ENCODE results near the gene DLG5.
A peak's percentile ranks its signal among the peaks of the same experiment; 100 is the strongest.
"Not testable (repeated sequence)": the region's sequence is repeated elsewhere in the genome, so short reads cannot be mapped to it uniquely, and the experiment has no call there.

The DLG5 gene

DNA sequence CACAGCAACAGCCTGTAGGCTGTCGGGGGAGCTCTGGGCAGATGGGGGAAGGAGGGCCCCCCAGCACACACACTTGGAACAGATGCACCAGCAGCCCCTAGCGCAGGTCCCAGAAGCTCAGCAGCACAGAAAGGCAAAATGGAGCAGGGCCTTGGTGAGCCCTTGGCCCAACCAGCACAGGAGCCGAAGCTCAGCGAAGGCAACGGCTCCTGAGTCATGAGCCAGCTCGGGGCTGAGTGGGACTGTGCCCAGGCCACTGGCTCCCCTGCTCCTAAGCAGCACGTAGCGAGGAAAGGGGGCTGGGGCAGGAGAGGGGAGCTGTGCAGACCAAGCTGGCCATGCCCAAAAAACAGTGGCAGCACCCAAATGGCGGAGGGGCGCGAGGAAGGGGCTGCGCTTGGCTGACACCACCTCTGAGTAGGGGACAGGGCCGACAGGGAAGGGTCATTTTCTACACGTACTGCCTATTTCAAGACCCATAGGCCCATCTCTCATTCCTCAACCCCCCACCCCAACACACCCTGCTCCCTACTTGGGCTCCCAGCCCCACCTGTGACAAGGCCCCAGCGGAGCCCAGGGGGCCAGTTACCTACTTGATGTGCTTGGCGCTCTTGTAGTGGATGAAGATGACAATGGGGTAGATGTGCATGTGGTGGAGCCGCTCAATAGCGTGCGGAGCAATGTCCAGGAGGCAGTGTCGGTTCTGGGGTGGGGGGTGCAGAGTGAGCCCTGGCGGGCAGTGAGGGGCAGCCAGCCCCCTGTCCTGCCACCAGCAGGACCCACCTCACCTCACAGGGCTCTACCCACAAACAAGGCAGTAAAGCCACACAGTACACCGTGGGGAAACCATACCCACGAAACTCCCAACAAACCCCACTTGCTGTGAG is 132.1 kb downstream of the DLG5 start:
- no peak for DNase-seq (ENCODE audit: low spot score)

DNA sequence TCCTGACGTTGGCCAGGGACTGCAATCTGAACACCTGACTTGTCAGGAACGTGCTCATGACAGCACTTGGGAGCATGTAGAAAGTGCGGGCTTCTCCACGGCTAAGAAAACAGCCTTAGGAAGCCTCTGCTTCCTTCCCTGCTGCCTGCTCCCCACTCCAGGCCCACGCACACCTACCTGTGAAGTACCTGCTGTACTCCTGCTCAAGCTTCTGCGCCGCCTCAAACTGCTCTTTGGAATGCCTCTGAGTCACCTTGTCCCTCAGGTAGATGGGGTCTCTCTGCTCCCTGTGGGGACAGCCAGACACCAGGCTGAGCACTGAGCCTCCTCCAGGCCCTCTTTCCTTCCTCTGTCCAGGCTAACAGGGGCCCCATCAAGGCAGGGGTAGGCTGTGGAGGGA is 132.7 kb downstream of the DLG5 start:
- no peak for DNase-seq (ENCODE audit: low spot score)

DNA sequence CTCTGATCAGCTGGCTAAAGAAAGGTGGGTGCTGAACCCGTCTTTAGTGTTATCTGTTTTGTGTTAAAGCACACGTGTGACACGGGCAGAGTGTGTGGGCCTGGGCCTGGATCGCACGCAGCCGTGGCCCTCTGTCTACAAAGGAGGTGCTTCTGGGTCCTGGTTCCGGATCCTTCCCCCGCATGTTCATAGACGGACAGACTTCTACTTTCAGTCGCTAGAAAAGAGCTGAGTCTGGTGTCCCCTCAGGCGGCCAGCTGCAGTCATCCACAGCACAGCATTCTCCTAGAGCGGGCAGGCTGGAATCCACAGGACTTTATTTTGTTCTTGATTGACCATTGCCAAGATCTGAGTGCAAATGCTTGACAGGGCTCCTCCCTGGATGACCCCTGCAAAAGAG is 134.4 kb downstream of the DLG5 start:
- no peak for DNase-seq (ENCODE audit: low spot score)

DNA sequence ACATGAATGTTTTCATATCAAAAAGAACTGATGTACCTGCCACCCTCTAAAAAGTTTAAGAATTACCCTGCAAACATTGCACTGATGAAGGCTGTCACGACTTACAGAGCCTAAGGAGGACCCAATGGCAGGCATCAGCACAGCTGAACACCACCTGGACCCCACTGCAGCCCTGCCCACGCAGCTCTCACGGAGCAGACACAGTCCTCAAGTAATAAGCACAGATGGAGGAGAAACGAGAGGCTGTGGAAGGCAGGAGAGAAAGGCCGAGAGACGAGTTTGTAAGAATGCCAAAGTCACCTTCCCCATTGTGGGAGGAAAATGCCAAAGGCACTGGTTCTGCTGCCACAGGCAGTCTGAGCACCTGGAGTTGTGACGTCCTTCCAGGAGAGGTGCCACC is 135.0 kb downstream of the DLG5 start:
- no peak for DNase-seq (ENCODE audit: low spot score)

DNA sequence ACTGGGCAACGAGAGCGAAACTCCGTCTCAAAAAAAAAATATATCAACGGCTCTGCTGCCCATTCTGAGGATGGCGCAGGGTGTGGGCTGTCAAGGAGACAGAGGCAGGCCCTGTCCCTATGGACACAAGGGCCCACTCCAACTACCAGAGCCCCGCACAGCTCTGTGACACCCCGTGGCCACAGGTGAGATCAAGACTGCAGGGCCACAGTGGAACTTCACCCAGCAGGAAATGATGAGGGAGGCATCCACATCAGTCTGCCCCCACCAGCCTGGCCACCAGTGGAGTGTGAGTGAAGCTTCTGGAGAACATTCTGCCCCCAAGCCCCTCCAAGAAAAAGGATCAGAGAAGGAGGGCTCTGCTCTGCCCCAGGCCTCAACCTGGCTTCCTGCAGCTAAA is 136.7 kb downstream of the DLG5 start:
- DNase-seq (ENCODE audit: low spot score): no peak

DNA sequence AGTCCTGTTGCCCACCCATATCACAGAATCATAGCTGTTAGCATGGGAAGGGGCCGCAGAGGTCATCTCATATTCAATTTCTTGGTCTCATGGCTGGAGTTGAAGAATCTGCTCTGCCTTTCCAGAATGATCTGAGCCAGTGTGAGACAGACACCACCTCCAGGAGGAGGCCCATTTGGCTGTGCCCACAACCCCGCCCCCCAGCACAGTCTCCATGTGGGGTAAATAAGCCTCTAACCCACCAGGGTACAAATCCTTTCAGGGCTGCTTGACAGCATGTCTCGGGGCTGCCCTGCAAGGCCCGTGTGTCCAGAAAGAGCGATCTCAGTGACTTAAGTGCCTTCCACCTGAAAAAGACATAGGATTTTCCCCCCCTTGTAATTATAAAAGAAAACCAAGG is 137.5 kb downstream of the DLG5 start:
- DNase-seq (ENCODE audit: low spot score): no peak

DNA sequence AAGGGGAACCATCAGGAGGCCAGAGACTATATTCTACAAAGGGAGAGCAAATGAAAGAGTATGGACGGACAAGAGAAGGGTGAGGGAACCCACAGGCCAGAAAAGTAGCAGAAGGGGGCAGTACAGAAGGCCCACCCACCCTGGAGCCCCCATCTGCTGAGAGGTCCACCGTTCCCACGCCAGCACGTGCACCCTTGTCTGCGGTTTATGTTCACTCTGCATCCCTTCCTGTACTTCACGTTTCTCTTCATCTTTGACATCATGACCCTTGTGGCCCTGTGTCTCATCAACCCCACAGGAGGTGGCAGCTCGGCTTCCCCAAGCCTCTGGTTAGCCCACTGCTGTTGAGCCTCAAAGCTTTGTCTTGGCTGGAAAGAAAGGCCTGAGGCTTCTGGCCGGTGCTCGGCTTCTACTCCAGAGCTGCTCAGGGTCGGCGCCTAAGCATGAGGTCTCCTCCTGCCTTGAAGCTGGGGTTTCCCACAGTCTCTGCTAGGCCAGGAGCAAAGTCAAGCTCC is 138.0 kb downstream of the DLG5 start:
- DNase-seq (ENCODE audit: low spot score): no peak

DNA sequence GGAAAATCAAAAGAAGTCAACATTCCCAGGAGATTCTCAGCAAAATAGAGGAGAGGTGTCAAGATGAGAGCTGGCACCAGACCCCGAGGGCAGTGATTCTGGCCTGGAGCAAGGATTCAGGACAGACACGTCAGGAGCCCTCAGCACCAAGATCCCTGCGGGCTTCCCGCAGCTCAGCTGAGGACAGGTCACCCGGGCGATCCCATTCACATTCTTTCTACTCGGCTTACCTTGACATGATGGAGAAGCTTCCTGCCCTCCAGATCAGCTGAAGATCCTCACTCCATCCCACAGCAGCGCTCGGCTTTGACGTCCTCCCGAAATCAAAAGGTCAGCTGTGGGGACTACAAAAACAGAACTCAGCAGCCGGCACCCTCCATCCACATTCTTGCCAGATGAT is 139.1 kb downstream of the DLG5 start:
- no peak for DNase-seq (ENCODE audit: low spot score)

DNA sequence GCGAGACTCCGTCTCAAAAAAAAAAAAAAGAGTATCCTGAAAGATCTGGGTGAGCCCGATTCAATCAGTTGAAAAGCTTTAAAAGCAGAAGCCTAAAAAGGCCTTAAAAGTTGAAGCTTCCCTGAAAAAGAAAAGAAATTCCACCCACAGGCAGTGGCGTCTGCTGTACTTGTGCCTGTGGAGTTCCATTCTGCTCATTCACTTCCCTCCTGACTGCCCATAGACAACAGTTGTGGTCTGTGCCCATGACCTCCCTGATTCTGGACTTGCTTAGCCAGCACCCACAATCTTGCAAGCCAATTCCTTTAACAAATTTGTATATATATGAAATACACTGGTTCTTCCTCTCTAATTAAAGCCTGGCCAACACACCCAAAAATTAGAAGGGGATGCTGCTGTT is 141.7 kb downstream of the DLG5 start:
- DNase-seq (ENCODE audit: low spot score): no peak

DNA sequence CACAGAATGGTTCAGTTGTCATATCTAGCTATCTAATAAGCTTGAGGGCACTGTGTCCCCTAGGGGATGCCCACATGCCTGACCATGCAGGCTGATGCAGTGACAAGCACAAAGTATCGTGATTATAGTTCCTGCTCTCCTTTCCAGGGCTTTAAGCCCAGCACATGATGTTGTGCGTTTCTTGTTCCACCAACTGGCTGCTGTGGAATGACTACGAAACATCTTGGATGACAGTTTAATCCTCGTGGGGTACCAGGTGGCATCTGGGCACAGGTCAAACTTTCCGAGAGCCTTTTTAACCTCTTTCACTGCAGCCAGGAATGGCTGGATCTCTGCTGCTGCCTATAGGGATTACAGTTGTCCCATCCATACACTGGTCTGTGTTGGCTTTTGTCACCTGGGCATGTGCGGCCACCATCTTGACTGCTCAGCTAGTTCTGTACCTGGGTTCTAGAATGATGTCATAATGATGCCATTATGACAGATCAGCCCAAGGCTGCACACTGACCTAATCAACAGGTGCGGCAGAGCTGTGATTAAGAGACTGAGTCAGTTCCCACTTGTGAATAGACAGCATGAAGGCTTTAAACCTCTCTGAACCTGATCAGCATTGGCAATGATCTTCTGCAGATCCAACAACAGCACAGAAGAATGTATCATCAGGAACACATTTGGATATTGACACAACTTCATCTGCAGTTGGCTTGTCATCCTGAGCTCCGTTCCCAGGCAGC is 144.1 kb downstream of the DLG5 start:
- peak; percentile 12 for DNase-seq (ENCODE audit: low spot score)

DNA sequence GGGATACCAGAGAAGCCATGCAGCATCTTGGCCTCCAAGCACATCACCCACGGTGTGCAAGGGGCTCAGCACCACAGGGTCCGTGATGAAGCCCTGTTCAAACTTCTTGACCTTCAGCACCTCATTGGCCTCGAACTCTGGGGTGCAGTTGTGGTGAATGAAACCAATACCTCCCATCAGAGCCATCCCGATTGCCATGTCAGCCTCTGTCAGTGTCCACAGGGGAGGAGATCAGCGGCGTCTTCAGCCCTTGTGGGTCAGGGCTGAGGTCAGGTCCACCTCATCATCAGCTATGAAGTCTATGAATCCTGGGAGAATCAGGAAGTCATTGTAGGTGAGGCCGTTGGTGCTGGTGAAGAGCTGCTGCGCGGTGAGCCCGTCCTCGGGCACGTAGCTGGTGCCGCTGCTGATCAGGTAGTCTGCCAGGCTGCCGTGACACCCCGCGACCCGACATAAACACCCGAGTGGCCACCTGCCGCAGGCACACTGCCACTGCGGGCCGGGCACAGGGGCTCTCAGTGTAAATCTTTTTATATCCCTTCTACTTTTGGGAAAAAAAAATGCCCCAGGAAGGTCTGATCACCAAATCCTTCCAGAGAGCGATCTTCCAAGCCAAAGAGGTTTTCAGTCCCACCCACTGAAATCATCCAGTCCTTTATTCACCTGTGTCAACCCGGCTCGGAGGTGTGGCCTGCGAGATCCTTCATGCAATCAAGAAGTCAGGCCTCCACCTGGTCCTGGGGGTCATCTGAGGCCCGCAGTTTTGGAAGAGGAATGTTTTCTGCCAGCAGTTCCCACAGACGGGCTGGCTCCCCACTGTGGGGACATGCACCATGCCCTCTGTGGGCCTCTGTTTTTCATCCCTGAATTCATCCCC is 144.9 kb downstream of the DLG5 start:
- no peak for DNase-seq (ENCODE audit: low spot score)

DNA sequence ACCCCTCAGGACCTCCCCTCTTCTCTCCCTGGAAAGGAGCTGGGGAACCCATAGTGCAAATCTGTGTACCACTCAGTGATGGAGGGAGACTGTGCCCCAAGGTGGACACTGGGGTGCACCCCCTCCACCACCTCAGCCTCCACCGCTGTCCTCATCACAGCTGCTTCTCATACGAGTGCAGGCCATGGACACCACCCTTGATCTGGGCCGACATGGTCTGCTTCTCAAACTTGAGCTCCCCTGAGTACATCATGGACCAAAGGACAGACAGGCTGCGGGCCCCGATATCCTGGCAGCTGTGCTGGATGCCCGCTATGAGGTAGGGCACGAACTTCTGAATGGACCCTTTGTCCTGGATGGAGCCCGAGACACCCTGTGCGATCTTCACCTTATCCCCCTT is 146.4 kb downstream of the DLG5 start:
- no peak for DNase-seq (ENCODE audit: low spot score)

DNA sequence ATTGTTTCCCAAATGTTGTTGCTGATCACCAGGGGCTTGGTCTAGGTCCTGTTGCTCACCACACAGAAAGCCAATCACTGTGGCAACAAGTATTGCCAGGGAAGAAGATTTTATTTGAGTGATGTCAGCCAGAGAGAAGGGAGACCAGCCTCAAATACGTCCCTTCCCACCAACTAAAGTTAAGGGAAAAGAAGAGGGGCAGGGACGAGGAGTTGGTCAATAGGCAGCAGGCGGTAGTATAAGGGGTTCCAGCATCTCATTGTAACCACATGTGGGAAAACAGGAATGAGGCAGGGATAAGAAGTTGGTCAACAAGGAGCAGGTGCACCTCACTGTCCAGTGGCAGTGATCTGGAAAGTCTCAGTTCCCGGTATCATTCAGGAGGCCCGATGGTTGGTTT is 150.1 kb downstream of the DLG5 start:
- DNase-seq (ENCODE audit: low spot score): no peak

DNA sequence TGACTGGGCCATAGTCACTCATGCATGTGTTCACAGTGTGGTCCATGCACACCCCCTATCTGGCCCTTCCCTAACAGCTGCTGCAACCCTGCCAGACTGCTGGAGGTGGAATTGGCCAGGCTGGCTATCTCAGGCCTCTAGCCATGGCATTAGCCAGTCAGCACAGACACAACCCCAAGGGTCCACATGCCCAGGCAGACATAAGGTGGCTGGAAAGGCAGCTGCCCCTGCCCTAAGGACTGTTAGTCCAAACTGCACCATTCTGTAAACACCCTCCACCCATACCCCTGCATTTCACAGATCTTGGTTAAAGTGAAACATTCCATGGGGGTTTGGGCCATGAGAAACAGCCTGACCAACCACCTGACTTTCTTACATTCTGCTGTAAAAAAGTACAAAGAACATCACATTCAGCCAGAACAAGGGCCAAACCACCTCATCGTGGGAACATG is 151.6 kb downstream of the DLG5 start:
- no peak for DNase-seq (ENCODE audit: low spot score)

DNA sequence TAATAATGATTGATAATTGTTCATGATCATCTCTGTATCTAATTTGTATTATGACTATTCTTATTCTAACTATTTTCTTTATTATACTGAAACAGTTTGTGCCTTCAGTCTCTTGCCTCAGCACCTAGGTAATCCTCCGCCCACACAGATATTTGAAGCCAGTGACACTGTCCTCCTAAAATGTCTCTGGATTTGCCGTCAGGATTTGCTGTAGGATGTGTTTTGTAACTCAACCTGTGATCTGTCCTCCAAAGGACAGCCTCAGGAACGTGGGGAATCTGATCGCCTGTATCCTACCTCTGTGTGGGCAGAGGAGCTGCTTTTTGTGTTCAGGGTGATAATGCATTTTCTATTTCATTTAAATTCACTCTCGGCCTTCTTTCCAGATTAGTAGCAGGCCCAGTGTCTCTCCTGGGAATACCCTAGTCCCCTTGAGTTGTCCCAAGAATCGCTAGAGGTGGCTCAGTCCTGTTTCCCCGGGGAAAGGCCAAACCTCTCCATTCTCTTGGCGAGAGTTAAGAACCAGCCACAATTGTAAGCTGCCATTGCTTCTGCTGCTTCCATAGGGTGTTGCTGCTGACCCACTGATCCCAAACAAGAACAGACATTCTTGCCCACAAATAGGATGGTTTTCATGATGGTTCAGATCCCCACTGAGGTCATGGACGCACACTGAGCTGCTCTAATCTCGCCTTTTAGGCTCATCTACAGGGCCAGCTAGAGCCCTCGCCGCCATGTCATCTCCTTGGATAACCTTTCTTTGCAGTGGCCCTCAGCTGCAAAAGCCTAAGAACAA is 152.7 kb downstream of the DLG5 start:
- no peak for DNase-seq (ENCODE audit: low spot score)

DNA sequence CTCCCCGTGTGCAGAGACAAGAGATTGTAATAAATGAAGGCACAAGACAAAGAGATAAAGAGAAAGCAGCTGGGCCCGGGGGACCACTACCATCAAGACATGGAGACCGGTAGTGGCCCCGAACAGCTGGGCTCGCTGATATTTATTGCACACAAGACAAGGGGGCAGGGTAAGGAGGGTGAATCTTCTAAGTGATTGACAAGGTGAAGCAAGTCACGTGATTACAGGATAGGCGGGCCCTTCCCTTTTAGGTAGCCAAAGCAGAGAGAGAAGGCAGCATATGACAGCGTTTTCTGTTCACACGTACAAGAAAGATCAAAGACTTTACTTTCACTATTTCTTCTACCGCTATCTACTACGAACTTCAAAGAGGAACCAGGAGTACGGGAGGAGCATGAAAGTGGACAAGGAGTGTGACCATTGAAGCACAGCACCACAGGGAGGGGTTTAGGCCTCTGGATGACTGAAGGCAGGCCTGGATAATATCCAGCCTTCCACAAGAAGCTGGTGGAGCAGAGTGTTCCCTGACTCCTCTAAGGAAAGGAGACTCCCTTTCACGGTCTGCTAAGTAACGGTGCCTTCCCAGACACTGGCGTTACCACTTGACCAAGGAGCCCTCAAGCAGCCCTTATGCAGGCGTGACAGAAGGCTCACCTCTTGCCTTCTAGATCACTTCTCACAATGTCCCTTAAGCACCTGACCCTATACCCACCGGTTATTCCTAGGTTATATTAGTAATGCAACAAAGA is 153.5 kb downstream of the DLG5 start:
- not testable (repeated sequence) for DNase-seq (ENCODE audit: low spot score)

DNA sequence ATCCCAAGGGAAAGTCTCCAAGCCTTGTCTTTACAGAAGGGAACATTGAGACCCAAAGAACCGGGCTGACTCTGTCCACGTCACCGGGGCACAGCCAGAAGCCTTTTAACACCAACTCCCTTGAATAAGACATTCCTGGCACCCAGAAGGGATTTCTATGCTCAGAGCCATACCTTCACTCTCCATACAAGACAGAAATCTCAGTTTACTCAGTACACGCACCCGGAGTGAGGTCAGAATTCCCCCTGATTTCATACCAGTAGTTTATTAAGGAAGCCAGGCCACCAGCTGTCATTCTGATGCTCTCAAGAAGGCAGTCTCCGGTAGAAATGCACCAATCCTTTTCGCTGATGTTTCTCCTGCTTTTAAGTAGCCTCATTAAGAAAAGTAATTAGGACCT is 154.7 kb downstream of the DLG5 start:
- no peak for DNase-seq (ENCODE audit: low spot score)

DNA sequence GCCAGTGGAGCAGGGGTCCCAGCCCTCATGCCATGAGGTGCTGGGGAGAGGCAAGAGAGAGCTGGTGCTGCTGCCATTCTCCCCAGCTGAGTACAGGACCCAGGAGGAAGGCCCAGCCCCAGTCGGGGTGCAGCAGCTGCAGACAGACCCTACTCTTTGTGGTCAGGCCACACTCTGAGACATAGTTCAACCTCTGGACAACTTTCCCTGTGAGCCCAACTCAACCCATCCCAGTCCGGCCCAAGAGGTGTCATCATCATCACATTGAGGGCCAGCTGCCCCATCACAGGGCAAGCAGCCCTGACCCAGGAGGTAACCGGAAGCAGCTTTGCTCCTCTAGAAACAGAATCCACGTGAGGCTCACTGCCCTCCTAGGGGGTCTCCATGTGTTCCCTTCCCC is 155.1 kb downstream of the DLG5 start:
- DNase-seq (ENCODE audit: low spot score): no peak

DNA sequence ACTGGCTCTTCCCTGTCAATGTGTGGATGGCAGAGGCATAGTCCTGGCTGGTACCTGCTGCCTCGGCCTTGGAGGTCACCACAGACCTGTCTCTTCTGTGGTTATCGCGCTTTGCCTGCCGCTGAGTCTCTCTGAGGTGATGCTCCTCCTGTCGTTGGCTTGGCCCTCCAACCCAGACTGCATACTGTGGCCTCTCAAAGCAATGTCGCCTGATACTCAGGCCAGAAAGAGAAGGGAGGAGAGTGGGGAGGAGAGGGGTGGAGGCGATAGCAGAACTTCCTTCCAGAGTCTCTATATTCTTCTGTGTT is 155.7 kb downstream of the DLG5 start:
- no peak for DNase-seq (ENCODE audit: low spot score)

DNA sequence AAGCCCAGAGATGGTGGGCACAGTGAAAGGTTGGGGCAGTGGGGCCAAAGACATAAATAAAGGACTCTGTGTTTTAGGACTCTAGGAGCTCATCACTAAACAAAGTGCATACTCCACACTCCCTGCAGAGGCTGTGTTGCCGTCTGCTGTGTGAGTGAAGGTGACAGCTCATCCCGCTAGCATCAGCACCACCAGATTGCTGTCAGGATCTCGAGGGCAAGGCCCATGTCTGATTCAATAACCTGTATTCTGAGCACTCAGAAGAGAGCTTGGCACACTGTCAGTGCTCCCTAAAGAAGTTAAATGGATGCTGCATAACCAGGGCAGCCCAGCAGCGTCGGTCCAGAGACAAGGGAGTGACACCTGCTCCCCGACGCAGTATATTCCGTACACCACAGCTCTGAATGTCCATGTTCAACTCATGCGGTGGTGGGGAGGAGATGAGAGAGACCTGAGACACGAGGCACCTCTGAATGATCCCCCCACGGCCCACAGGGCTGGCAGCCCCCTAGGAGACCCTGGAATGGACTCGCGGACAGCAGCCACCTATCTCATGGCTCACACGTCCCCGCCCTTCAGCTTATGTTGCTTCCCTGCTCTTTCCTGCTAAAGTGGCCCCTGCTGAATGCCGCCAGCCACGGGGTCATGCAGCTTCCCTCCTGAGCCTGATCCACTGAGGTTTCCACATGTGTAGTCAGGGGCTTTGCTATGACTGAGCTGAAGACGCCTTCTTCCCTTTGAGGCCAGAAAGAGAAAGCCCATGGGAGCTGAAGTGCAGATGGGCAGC is 156.3 kb downstream of the DLG5 start:
- DNase-seq (ENCODE audit: low spot score): no peak
